Measurements from ENCODE around the gene SEMA5A.

SEMA5A gene

DNA sequence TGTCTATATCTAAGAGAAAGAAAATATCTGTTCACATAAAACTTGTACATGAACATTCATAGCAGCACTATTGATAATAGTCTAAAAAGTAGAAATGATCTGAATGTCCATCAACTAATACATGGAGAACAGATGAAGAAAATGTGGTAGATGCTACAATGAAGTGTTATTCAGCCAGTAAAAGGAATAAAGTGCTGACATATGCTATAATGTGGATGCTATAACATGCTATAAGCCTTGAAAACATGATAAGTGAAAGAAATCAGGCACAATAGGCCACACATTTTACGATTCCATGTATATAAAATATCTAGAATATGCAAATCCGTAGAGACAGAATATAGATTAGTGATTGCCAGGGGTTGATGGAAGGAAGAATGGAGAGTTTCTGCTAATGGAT is 146.8 kb downstream of the SEMA5A start:
- TF ChIP-seq POLR2AphosphoS5 (IDR thresholded peaks at IDR 0.05; ENCODE audit: low read depth, low read length), result no peak

DNA sequence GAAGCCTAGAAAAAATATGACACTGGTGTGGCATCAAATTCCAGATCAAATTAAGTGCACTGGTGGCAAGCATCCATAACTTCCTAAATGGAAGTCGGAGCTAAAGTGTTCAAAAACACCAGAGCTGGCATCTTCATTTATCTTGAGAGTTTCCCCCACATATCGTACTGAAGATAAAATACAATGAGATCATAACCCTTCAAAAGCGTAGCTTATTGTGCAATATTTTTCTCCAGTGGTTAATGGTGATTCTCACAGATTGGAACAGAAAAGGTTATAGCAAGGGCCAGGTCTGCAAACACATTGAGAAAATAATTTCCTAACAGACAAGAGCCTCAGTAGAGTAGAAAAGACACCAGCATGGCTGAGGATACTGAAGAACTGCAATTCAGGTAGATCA is 147.6 kb downstream of the SEMA5A start:
- TF ChIP-seq SIN3A (IDR thresholded peaks at IDR 0.05; ENCODE audit: borderline replicate concordance, insufficient read depth, low read length) (no peak), TAF1 (IDR thresholded peaks at IDR 0.05; ENCODE audit: borderline replicate concordance, insufficient read depth, low read length) (no peak), POLR2AphosphoS5 (IDR thresholded peaks at IDR 0.05; ENCODE audit: low read depth, low read length) (no peak)
- TF ChIP-seq, protein P1, sequence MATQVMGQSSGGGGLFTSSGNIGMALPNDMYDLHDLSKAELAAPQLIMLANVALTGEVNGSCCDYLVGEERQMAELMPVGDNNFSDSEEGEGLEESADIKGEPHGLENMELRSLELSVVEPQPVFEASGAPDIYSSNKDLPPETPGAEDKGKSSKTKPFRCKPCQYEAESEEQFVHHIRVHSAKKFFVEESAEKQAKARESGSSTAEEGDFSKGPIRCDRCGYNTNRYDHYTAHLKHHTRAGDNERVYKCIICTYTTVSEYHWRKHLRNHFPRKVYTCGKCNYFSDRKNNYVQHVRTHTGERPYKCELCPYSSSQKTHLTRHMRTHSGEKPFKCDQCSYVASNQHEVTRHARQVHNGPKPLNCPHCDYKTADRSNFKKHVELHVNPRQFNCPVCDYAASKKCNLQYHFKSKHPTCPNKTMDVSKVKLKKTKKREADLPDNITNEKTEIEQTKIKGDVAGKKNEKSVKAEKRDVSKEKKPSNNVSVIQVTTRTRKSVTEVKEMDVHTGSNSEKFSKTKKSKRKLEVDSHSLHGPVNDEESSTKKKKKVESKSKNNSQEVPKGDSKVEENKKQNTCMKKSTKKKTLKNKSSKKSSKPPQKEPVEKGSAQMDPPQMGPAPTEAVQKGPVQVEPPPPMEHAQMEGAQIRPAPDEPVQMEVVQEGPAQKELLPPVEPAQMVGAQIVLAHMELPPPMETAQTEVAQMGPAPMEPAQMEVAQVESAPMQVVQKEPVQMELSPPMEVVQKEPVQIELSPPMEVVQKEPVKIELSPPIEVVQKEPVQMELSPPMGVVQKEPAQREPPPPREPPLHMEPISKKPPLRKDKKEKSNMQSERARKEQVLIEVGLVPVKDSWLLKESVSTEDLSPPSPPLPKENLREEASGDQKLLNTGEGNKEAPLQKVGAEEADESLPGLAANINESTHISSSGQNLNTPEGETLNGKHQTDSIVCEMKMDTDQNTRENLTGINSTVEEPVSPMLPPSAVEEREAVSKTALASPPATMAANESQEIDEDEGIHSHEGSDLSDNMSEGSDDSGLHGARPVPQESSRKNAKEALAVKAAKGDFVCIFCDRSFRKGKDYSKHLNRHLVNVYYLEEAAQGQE (IDR thresholded peaks at IDR 0.05; ENCODE audit: insufficient read depth in 1 of 2, low read depth in 2 of 2, low read length in 2 of 2), result no peak

DNA sequence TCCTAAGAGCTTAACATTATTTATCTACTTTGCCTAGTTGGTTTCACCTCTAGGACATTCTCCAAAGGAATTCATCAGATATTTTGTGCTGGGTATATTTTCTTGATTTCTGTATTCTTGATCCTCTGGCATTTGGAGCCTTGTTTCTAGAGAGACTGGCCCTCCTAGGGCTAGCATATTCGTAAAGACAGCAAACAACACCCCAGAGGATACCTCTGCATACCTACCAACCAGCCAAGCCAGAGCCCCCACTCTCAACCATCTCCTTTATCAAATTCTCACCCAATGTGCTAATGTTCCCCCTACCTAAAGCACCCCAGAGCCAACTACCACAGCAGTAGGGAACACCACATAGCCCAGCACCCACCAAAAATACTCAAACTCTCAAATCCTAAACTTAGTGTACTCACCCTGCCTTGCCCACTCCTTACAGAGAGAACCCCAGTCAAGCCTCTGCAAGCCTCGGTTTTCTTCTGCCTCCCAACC is 149.5 kb downstream of the SEMA5A start:
- TF ChIP-seq TAF1 (IDR thresholded peaks at IDR 0.05; ENCODE audit: borderline replicate concordance, insufficient read depth, low read length) (no peak), SIN3A (IDR thresholded peaks at IDR 0.05; ENCODE audit: borderline replicate concordance, insufficient read depth, low read length) (no peak), FOXP2 (optimal IDR thresholded peaks at IDR 0.05; ENCODE audit: borderline replicate concordance, extremely low read depth, extremely low read length, insufficient read depth) (no peak), POLR2AphosphoS5 (IDR thresholded peaks at IDR 0.05; ENCODE audit: low read depth, low read length) (no peak)
- TF ChIP-seq, protein P1 (IDR thresholded peaks at IDR 0.05; ENCODE audit: insufficient read depth in 1 of 2, low read depth in 2 of 2, low read length in 2 of 2), result no peak

DNA sequence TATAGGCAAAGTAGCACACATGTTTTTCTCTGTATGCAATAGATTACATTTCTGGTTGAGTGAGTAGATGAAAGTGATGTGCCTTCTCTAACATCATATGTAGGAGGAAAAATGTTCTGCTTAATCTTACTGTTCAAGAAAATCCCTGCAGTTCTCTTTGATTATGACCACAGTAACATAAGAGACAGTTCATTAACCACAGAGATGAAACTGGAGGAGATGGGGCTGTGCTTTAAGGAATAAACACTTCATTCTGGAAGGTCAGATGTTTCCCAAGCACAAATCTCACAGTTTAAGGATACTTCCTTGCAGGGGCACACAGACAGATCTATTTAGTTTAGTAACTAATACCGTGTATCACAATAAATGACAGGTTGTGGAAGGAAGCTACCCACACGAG is 150.2 kb downstream of the SEMA5A start:
- TF ChIP-seq SIN3A (IDR thresholded peaks at IDR 0.05; ENCODE audit: borderline replicate concordance, insufficient read depth, low read length) (no peak), FOXP2 (optimal IDR thresholded peaks at IDR 0.05; ENCODE audit: borderline replicate concordance, extremely low read depth, extremely low read length, insufficient read depth) (no peak), TAF1 (IDR thresholded peaks at IDR 0.05; ENCODE audit: borderline replicate concordance, insufficient read depth, low read length) (no peak), POLR2AphosphoS5 (IDR thresholded peaks at IDR 0.05; ENCODE audit: low read depth, low read length) (no peak)
- TF ChIP-seq, protein P1 (IDR thresholded peaks at IDR 0.05; ENCODE audit: insufficient read depth in 1 of 2, low read depth in 2 of 2, low read length in 2 of 2), result no peak

DNA sequence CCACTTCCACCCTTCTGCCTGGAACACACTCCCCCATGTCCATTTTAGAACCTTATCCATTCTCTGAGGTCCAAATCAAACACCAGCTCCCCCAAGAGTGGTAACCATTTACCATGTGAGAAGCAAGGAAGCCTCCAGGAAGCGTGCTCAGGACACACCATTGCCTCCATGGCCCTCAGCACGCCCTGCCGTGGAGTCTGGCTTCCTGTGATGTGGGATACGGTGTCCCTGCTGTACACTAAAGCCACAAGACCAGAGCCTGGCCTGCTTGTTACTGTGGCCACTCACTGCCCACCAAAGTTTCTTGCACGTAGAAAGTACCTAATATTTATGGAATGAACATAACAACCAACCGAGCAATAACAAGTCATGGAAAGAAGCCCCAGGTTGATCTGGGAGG is 151.7 kb downstream of the SEMA5A start:
- TF ChIP-seq SIN3A (IDR thresholded peaks at IDR 0.05; ENCODE audit: borderline replicate concordance, insufficient read depth, low read length) (no peak), FOXP2 (optimal IDR thresholded peaks at IDR 0.05; ENCODE audit: borderline replicate concordance, extremely low read depth, extremely low read length, insufficient read depth) (no peak), TAF1 (IDR thresholded peaks at IDR 0.05; ENCODE audit: borderline replicate concordance, insufficient read depth, low read length) (no peak), POLR2AphosphoS5 (IDR thresholded peaks at IDR 0.05; ENCODE audit: low read depth, low read length) (no peak)
- TF ChIP-seq, protein P1 (IDR thresholded peaks at IDR 0.05; ENCODE audit: insufficient read depth in 1 of 2, low read depth in 2 of 2, low read length in 2 of 2), result no peak
